ENCODE measurements around the gene IFNAR2. TPM values are rescaled to one million over a fixed set of nuclear protein-coding genes. Genes with fewer than 3 reads are reported as not detected.

The IFNAR2 gene
- total and polyA plus RNA-seq, 2 donors (not counting 1 experiment from before 2014, with no cell fraction given): 5.6 to 24.3 TPM

DNA sequence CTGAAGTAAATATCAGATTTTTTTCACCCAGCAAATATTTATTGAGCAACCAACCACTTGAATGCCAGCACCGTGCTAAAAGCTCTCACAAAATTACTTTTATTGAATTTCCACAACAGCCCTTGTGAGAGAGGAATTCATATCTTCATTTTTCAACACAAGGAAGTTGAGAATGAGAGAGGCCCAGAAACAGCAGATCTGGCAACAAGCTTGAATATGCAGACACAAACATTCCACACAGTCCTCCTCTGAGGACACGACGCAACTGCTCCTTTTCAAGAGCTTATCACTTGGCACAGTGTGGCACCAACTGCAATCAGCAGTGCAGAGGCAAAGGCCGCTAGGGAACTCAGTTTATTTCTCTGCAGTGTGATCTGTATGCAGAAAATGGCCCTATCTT lies 32.2 kb upstream of the IFNAR2 start:
- TF ChIP-seq EZH2 (IDR thresholded peaks at IDR 0.05; ENCODE audit: low read length, missing control alignments): no peak
- TF ChIP-seq, protein P1, sequence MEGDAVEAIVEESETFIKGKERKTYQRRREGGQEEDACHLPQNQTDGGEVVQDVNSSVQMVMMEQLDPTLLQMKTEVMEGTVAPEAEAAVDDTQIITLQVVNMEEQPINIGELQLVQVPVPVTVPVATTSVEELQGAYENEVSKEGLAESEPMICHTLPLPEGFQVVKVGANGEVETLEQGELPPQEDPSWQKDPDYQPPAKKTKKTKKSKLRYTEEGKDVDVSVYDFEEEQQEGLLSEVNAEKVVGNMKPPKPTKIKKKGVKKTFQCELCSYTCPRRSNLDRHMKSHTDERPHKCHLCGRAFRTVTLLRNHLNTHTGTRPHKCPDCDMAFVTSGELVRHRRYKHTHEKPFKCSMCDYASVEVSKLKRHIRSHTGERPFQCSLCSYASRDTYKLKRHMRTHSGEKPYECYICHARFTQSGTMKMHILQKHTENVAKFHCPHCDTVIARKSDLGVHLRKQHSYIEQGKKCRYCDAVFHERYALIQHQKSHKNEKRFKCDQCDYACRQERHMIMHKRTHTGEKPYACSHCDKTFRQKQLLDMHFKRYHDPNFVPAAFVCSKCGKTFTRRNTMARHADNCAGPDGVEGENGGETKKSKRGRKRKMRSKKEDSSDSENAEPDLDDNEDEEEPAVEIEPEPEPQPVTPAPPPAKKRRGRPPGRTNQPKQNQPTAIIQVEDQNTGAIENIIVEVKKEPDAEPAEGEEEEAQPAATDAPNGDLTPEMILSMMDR (conservative IDR thresholded peaks at IDR 0.05 in 1 of 2, IDR thresholded peaks at IDR 0.05 in 1 of 2; ENCODE audit: low read depth in 1 of 2, low read length in 2 of 2): no peak
- Histone ChIP-seq H3K27ac (ENCODE audit: insufficient read depth, low read length) (no peak overlapping the region), H3K79me2 (ENCODE audit: control insufficient read depth, insufficient read depth, low read length) (no peaks in the 10 kb centered on the region), H3K4me1 (ENCODE audit: control insufficient read depth, extremely low read depth, insufficient read depth, low read length) (no peaks in the 10 kb centered on the region), H4K20me1 (ENCODE audit: control insufficient read depth, extremely low read depth, insufficient read depth, low read length) (no peaks in the 10 kb centered on the region), H3K4me2 (ENCODE audit: extremely low read depth, insufficient read depth, low read length) (no peak overlapping the region), H2AFZ (ENCODE audit: low read length) (no peak overlapping the region), H3K9ac (ENCODE audit: insufficient read depth, low read length) (no peak overlapping the region), H3K27me3 (ENCODE audit: control insufficient read depth, insufficient read depth, low read length) (no peaks in the 10 kb centered on the region), H3K4me3 (replicated peaks in 1 of 4; ENCODE audit: control extremely low read depth in 1 of 4, insufficient read depth in 1 of 4, low read depth in 3 of 4, low read length in 4 of 4) (no peak overlapping the region), H3K36me3 (ENCODE audit: control insufficient read depth, insufficient read depth, low read length) (no peaks in the 10 kb centered on the region), H3K9me3 (ENCODE audit: control insufficient read depth, insufficient read depth, low read depth, low read length) (no peaks in the 10 kb centered on the region)
- no peak for DNase-seq (ENCODE audit: low read depth in 2 of 2)

DNA sequence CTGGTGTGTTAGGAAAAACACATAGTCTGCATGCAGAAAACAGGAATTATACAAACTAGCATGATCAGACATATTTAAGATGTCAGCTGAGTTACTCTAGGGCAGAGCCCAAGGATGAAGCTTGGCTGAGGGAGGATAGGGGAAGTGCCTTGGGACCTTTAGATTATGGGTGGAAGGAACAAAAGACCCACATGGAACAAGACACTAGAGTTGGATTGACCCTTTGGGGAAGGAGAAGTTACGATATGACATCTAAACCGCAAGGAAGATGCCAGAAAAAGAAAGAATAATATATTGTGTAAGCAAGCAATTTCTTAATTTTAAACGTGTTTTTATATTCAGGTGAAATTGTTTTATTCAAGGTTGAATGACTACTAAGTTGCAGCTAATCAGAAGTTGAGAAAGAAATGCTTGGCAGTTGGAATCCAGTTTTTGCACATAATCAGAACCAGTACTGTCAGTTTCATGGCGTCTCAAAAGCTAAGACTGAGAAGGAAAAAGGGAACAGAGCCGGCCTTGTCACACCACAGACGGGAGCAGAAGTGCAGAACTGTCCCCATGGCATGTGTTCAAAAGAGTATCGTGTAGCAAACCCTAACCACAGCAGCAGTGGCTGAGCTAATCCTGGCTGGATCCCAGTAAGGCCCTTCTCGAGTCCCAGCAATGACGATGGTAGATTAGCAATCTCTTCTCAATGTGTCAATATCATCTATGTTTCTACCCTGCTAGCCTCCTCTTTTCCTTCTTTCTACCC lies 31.2 kb upstream of the IFNAR2 start:
- peak; percentile 58 to 60 for DNase-seq (ENCODE audit: low read depth in 2 of 2)

DNA sequence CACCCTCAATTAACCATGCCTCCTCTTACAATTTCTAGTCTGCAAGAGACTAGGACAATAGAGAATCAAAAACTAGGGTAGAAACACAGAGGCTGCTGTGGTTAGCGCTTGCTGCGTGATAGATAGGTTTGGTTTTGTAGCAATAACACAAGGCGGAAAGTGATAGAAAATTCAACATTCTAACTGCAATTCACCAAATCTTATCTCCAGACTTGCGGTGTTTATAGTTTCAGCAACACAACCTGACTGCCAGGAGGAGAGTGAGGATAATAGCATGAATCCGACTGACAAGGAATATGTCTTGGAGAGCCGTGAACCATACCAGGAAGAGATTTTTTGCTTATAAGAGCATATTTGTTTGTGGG lies 30.7 kb upstream of the IFNAR2 start:
- no peak overlapping the region for H3K4me3 ChIP-seq (replicated peaks in 1 of 4; ENCODE audit: control extremely low read depth in 1 of 4, insufficient read depth in 1 of 4, low read depth in 3 of 4, low read length in 4 of 4)
- H3K9ac ChIP-seq (ENCODE audit: insufficient read depth, low read length): no peak overlapping the region
- TF ChIP-seq EZH2 (IDR thresholded peaks at IDR 0.05; ENCODE audit: low read length, missing control alignments): no peak
- TF ChIP-seq, protein P1 (conservative IDR thresholded peaks at IDR 0.05 in 1 of 2, IDR thresholded peaks at IDR 0.05 in 1 of 2; ENCODE audit: low read depth in 1 of 2, low read length in 2 of 2): no peak
- no peaks in the 10 kb centered on the region for H4K20me1 ChIP-seq (ENCODE audit: control insufficient read depth, extremely low read depth, insufficient read depth, low read length)
- no peaks in the 10 kb centered on the region for H3K9me3 ChIP-seq (ENCODE audit: control insufficient read depth, insufficient read depth, low read depth, low read length)
- H3K27me3 ChIP-seq (ENCODE audit: control insufficient read depth, insufficient read depth, low read length): no peaks in the 10 kb centered on the region
- no peak overlapping the region for H3K4me2 ChIP-seq (ENCODE audit: extremely low read depth, insufficient read depth, low read length)
- peak; percentile 5 to 33 for DNase-seq (ENCODE audit: low read depth in 2 of 2)
- no peaks in the 10 kb centered on the region for H3K79me2 ChIP-seq (ENCODE audit: control insufficient read depth, insufficient read depth, low read length)
- H3K36me3 ChIP-seq (ENCODE audit: control insufficient read depth, insufficient read depth, low read length): no peaks in the 10 kb centered on the region
- H3K4me1 ChIP-seq (ENCODE audit: control insufficient read depth, extremely low read depth, insufficient read depth, low read length): peaks cover 3% of the 10 kb centered on the region
- H2AFZ ChIP-seq (ENCODE audit: low read length): no peak overlapping the region
- H3K27ac ChIP-seq (ENCODE audit: insufficient read depth, low read length): no peak overlapping the region

More for the DNA sequence above, 31.2 kb upstream of the IFNAR2 start:
- no peak overlapping the region for H3K9ac ChIP-seq (ENCODE audit: insufficient read depth, low read length)
- no peak overlapping the region for H2AFZ ChIP-seq (ENCODE audit: low read length)
- no peaks in the 10 kb centered on the region for H4K20me1 ChIP-seq (ENCODE audit: control insufficient read depth, extremely low read depth, insufficient read depth, low read length)
- no peak overlapping the region for H3K27ac ChIP-seq (ENCODE audit: insufficient read depth, low read length)
- no peaks in the 10 kb centered on the region for H3K27me3 ChIP-seq (ENCODE audit: control insufficient read depth, insufficient read depth, low read length)
- no peaks in the 10 kb centered on the region for H3K79me2 ChIP-seq (ENCODE audit: control insufficient read depth, insufficient read depth, low read length)
- H3K4me2 ChIP-seq (ENCODE audit: extremely low read depth, insufficient read depth, low read length): no peak overlapping the region
- H3K4me1 ChIP-seq (ENCODE audit: control insufficient read depth, extremely low read depth, insufficient read depth, low read length): peaks cover 3% of the 10 kb centered on the region
- no peak overlapping the region for H3K4me3 ChIP-seq (replicated peaks in 1 of 4; ENCODE audit: control extremely low read depth in 1 of 4, insufficient read depth in 1 of 4, low read depth in 3 of 4, low read length in 4 of 4)
- H3K36me3 ChIP-seq (ENCODE audit: control insufficient read depth, insufficient read depth, low read length): no peaks in the 10 kb centered on the region
- H3K9me3 ChIP-seq (ENCODE audit: control insufficient read depth, insufficient read depth, low read depth, low read length): no peaks in the 10 kb centered on the region
- TF ChIP-seq, protein P1 (conservative IDR thresholded peaks at IDR 0.05 in 1 of 2, IDR thresholded peaks at IDR 0.05 in 1 of 2; ENCODE audit: low read depth in 1 of 2, low read length in 2 of 2): no peak
- no peak for TF ChIP-seq EZH2 (IDR thresholded peaks at IDR 0.05; ENCODE audit: low read length, missing control alignments)

Measured in fibroblast of lung (primary cell).